Prostate gland (tissue), 2 donors: Measurements from ENCODE around the gene PVR.
"Not testable (repeated sequence)": the region's sequence is repeated elsewhere in the genome, so short reads cannot be mapped to it uniquely, and the experiment has no call there.

Experiments used
- POLR2AphosphoS5 ChIP-seq: sonication (generic); formaldehyde crosslinking; IDR thresholded peaks from one replicate; pipeline ENCODE4 v1.6.1; 2017; ENCODE audit warnings: antibody characterized with exemption
- TF ChIP-seq, protein P1 (sequence below), 4 experiments: fragments of 200-600 bp in 2 of 4; fragments of 450-650 bp in 2 of 4; sonication (generic) in 2 of 4; IDR thresholded peaks; 1 replicate in 3 of 4; 2 replicates in 1 of 4; pipeline ENCODE4 v1.5.1; 2016 to 2019; ENCODE audit warnings: antibody characterized with exemption in 4 of 4, mild to moderate bottlenecking in 2 of 4, moderate library complexity in 2 of 4

DNA sequence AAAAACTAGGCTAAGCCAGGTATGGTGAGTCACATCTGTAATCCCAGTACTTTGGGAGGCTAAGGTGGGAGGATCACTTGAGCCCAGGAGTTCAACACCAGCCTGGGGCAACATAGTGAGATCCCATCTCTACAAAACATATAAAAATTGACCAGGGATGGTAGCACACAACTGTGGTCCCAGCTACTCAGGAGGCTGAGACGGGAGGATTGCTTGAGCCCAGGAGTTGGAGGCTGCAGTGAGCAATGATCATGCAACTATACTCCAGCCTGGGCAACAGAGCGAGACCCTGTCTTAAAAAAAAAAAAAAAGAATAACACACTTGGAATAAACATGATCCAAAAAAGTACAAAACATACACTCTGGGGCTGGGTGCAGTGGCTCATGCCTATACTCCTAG, 26.3 kb downstream of the PVR start:
- TF ChIP-seq, protein P1, sequence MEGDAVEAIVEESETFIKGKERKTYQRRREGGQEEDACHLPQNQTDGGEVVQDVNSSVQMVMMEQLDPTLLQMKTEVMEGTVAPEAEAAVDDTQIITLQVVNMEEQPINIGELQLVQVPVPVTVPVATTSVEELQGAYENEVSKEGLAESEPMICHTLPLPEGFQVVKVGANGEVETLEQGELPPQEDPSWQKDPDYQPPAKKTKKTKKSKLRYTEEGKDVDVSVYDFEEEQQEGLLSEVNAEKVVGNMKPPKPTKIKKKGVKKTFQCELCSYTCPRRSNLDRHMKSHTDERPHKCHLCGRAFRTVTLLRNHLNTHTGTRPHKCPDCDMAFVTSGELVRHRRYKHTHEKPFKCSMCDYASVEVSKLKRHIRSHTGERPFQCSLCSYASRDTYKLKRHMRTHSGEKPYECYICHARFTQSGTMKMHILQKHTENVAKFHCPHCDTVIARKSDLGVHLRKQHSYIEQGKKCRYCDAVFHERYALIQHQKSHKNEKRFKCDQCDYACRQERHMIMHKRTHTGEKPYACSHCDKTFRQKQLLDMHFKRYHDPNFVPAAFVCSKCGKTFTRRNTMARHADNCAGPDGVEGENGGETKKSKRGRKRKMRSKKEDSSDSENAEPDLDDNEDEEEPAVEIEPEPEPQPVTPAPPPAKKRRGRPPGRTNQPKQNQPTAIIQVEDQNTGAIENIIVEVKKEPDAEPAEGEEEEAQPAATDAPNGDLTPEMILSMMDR (IDR thresholded peaks at IDR 0.05) = not testable (repeated sequence)
- TF ChIP-seq POLR2AphosphoS5 = not testable (repeated sequence)
